GM21825 (cell line): ENCODE measurements around the gene TMED10.

Source experiments
- ATAC-seq: cut with Tn5 transposase; IDR thresholded peaks from one replicate; pipeline ENCODE4 v1.9.1; 2021; ENCODE audit warnings: mild to moderate bottlenecking, moderate library complexity; ENCODE audit not compliant: unreplicated experiment

Gene TMED10

GRCh38 chr14:75092698-75093097 is 83.7 kb downstream of the TMED10 start:
- ATAC-seq, result no peak

- ATAC-seq, result no peak
Measured at GRCh38 chr14:75091251-75091650, 85.2 kb downstream of the TMED10 start.

- no peak for ATAC-seq
Measured at GRCh38 chr14:75090353-75090752, 86.1 kb downstream of the TMED10 start.

GRCh38 chr14:75088566-75089373 is 87.6 kb downstream of the TMED10 start:
- no peak for ATAC-seq

GRCh38 chr14:75088153-75088552 is 88.3 kb downstream of the TMED10 start:
- no peak for ATAC-seq

GRCh38 chr14:75084513-75084912 is 91.9 kb downstream of the TMED10 start:
- no peak for ATAC-seq

- no peak for ATAC-seq
Measured at GRCh38 chr14:75083271-75083670, 93.1 kb downstream of the TMED10 start.

GRCh38 chr14:75081660-75082229 is 94.7 kb downstream of the TMED10 start:
- ATAC-seq, result no peak
